ENCODE results near the gene LAMB4.

GRCh38 chr7:108066486-108066885, 63.7 kb downstream of the LAMB4 start:
- no peak for TF ChIP-seq CTCF (IDR thresholded peaks at IDR 0.05)
- no peak for TF ChIP-seq POLR2AphosphoS5 (IDR thresholded peaks at IDR 0.05)
- TF ChIP-seq POLR2A (IDR thresholded peaks at IDR 0.05; ENCODE audit: low read depth) = no peak

Measured in esophagus muscularis mucosa (tissue), 3 donors.